Measurements from ENCODE around the gene EPDR1. TPM values are rescaled to one million over a fixed set of nuclear protein-coding genes. Genes with fewer than 3 reads are reported as not detected.

EPDR1 gene
- total and polyA plus RNA-seq, 2 donors (not counting 1 experiment from before 2014, with no cell fraction given) = 21.5 to 59.6 TPM

DNA sequence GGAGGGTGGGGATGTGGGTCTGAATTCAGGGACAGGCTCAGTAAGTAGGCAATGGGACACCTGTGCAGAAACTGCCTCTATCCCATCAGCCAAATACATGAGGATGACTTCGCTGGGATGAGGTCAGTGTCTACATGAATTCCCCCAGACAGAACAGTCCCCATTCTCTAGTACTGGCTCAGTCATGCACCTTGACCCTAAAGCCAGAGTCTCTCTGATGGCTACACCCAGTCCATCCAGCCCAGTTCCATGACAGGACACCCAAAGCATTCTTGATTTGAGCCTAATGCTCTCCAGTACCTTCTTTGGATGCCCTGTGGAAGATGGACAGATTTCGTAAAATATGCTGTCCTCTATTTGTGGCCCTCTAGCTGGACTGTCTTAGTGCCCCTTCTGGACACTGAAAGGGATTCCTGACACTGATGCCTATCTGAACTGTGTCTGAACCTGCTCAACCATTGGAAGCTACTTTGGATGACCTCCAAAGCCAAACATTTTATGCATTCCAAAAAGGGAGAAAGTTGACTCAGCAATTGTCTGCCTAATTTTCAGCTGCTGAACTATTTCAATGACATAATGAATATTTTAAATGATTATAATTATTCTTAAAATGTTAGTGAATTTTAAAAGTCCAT is 18.4 kb upstream of the EPDR1 start:
- TF ChIP-seq CTCF (conservative IDR thresholded peaks at IDR 0.05 in 1 of 2, IDR thresholded peaks at IDR 0.05 in 1 of 2; ENCODE audit: low read depth in 1 of 2, low read length in 2 of 2) (no peak), EZH2 (IDR thresholded peaks at IDR 0.05; ENCODE audit: low read length, missing control alignments) (no peak)
- Histone ChIP-seq H3K4me3 (replicated peaks in 1 of 4; ENCODE audit: control extremely low read depth in 1 of 4, insufficient read depth in 1 of 4, low read depth in 3 of 4, low read length in 4 of 4) (no peak overlapping the region), H4K20me1 (ENCODE audit: control insufficient read depth, extremely low read depth, insufficient read depth, low read length) (no peaks in the 10 kb centered on the region), H3K9ac (ENCODE audit: insufficient read depth, low read length) (no peak overlapping the region), H3K9me3 (ENCODE audit: control insufficient read depth, insufficient read depth, low read depth, low read length) (no peaks in the 10 kb centered on the region), H3K36me3 (ENCODE audit: control insufficient read depth, insufficient read depth, low read length) (no peaks in the 10 kb centered on the region), H3K27ac (ENCODE audit: insufficient read depth, low read length) (no peak overlapping the region), H3K4me2 (ENCODE audit: extremely low read depth, insufficient read depth, low read length) (no peak overlapping the region), H3K4me1 (ENCODE audit: control insufficient read depth, extremely low read depth, insufficient read depth, low read length) (peaks cover 10% of the 10 kb centered on the region), H3K79me2 (ENCODE audit: control insufficient read depth, insufficient read depth, low read length) (no peaks in the 10 kb centered on the region), H3K27me3 (ENCODE audit: control insufficient read depth, insufficient read depth, low read length) (no peaks in the 10 kb centered on the region), H2AFZ (ENCODE audit: low read length) (no peak overlapping the region)
- peak; percentile 36 to 85 for DNase-seq (ENCODE audit: low read depth in 2 of 2)

GRCh38 chr7:37908221-37908788 is 12.1 kb upstream of the EPDR1 start:
- Histone ChIP-seq H3K4me2 (ENCODE audit: extremely low read depth, insufficient read depth, low read length) (no peak overlapping the region), H4K20me1 (ENCODE audit: control insufficient read depth, extremely low read depth, insufficient read depth, low read length) (no peaks in the 10 kb centered on the region), H3K9ac (ENCODE audit: insufficient read depth, low read length) (no peak overlapping the region), H3K79me2 (ENCODE audit: control insufficient read depth, insufficient read depth, low read length) (no peaks in the 10 kb centered on the region), H2AFZ (ENCODE audit: low read length) (no peak overlapping the region), H3K9me3 (ENCODE audit: control insufficient read depth, insufficient read depth, low read depth, low read length) (no peaks in the 10 kb centered on the region), H3K4me3 (replicated peaks in 1 of 4; ENCODE audit: control extremely low read depth in 1 of 4, insufficient read depth in 1 of 4, low read depth in 3 of 4, low read length in 4 of 4) (no peak overlapping the region), H3K27me3 (ENCODE audit: control insufficient read depth, insufficient read depth, low read length) (no peaks in the 10 kb centered on the region), H3K27ac (ENCODE audit: insufficient read depth, low read length) (no peak overlapping the region), H3K36me3 (ENCODE audit: control insufficient read depth, insufficient read depth, low read length) (no peaks in the 10 kb centered on the region), H3K4me1 (ENCODE audit: control insufficient read depth, extremely low read depth, insufficient read depth, low read length) (peaks cover 2% of the 10 kb centered on the region)
- DNase-seq (ENCODE audit: low read depth in 2 of 2) = peak; percentile 52 to 99
- TF ChIP-seq EZH2 (IDR thresholded peaks at IDR 0.05; ENCODE audit: low read length, missing control alignments) (no peak), CTCF (conservative IDR thresholded peaks at IDR 0.05 in 1 of 2, IDR thresholded peaks at IDR 0.05 in 1 of 2; ENCODE audit: low read depth in 1 of 2, low read length in 2 of 2) (no peak)

- H3K27ac ChIP-seq (ENCODE audit: insufficient read depth, low read length) = no peak overlapping the region
- TF ChIP-seq CTCF (conservative IDR thresholded peaks at IDR 0.05 in 1 of 2, IDR thresholded peaks at IDR 0.05 in 1 of 2; ENCODE audit: low read depth in 1 of 2, low read length in 2 of 2) (no peak), EZH2 (IDR thresholded peaks at IDR 0.05; ENCODE audit: low read length, missing control alignments) (no peak)
These were observed 7.7 kb upstream of the EPDR1 start for GRCh38 chr7:37912756-37913155.

More at GRCh38 chr7:37912756-37913155, 7.7 kb upstream of the EPDR1 start:
- no peak overlapping the region for H2AFZ ChIP-seq (ENCODE audit: low read length)
- H3K4me1 ChIP-seq (ENCODE audit: control insufficient read depth, extremely low read depth, insufficient read depth, low read length) = peaks cover 2% of the 10 kb centered on the region
- H3K4me3 ChIP-seq (replicated peaks in 1 of 4; ENCODE audit: control extremely low read depth in 1 of 4, insufficient read depth in 1 of 4, low read depth in 3 of 4, low read length in 4 of 4) = no peak overlapping the region
- H3K9me3 ChIP-seq (ENCODE audit: control insufficient read depth, insufficient read depth, low read depth, low read length) = no peaks in the 10 kb centered on the region
- no peaks in the 10 kb centered on the region for H3K36me3 ChIP-seq (ENCODE audit: control insufficient read depth, insufficient read depth, low read length)
- H3K4me2 ChIP-seq (ENCODE audit: extremely low read depth, insufficient read depth, low read length) = no peak overlapping the region
- H3K79me2 ChIP-seq (ENCODE audit: control insufficient read depth, insufficient read depth, low read length) = no peaks in the 10 kb centered on the region
- no peak overlapping the region for H3K9ac ChIP-seq (ENCODE audit: insufficient read depth, low read length)
- peaks cover 6% of the 10 kb centered on the region for H3K27me3 ChIP-seq (ENCODE audit: control insufficient read depth, insufficient read depth, low read length)
- H4K20me1 ChIP-seq (ENCODE audit: control insufficient read depth, extremely low read depth, insufficient read depth, low read length) = no peaks in the 10 kb centered on the region
- DNase-seq (ENCODE audit: low read depth in 2 of 2) = peak in 1 of 2 donors; percentile 45
